ENCODE data around the gene TBX3.
A peak's percentile ranks its signal among the peaks of the same experiment; 100 is the strongest.

Gene TBX3

DNA sequence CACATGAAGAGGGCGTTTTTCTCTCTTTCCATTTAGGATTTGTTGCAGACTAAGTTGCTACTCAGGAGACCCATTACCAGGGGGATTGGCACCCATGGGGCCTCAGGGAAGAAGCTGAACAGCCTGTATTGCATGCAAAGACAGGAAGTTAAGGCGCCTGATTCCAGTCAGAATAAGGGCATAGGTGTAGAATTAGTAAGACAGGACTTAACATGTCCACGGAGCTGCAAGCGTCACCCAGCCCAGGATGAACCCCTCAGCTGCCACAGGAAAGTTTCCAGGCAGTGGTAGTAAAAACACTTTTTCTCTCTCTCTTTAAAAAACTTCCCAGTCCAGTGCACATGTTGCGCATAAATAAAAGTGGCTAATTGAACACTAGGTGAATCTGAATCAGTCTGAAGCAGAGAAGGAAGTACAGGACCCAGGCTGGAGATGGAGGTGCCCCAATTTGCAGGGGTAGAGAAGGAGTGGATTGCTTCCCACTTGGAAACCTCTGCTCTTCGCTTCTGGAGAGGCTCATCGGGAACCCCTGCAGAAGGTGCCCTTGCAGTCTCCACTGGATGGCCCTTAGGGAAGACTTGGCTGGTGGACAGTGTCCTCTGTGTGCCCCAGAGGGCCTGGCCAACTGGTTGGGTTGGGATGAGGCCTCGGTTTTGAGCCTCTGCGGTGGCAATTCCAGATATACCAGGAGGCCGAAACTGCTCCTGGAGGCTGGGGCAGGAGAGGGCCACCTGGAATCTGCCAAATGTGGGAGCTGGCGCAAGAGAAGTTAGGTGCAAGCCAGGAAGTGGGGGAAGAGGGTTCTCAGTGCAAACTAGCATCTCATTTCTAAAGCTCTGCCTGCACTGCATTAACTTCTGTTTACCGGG is 10.7 kb upstream of the TBX3 start:
- H3K27me3 ChIP-seq (ENCODE audit: control insufficient read depth in 1 of 2, insufficient read depth in 2 of 2, low read length in 2 of 2) = peaks cover 97% of the 10 kb centered on the region in 2 donors
- no peak overlapping the region for H3K4me3 ChIP-seq (ENCODE audit: low read depth in 1 of 2, low read length in 2 of 2)
- no peaks in the 10 kb centered on the region for H3K9me3 ChIP-seq (ENCODE audit: low read length)
- no peaks in the 10 kb centered on the region for H3K36me3 ChIP-seq (ENCODE audit: insufficient read depth, low read length)
- no peak overlapping the region for H3K27ac ChIP-seq (ENCODE audit: low read depth, low read length)
- H3K4me1 ChIP-seq (ENCODE audit: insufficient read depth, low read length) = peaks cover 21% of the 10 kb centered on the region
- H3K9ac ChIP-seq (ENCODE audit: low read length) = no peak overlapping the region

DNA sequence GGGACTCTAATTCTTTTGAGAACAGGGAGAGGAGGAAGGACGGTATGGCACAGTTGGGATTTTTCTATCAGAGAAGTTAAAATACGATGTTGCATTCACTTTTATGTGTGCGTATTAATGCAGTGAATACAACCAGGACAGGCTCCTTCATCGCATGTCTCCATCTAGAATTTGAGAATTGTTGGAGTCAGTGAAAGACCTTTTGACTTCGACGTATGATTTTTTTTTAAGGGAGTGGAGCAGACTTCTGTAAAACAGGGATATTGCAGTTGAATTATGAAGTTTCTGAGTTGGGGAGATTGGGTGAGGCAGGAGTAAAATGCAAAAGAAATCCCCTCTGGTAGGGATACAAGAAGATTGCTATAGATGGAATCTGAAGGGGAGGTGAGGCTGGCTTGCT is 9.6 kb upstream of the TBX3 start:
- no peaks in the 10 kb centered on the region for H3K9me3 ChIP-seq (ENCODE audit: low read length)
- H3K9ac ChIP-seq (ENCODE audit: low read length) = no peak overlapping the region
- no peaks in the 10 kb centered on the region for H3K36me3 ChIP-seq (ENCODE audit: insufficient read depth, low read length)
- peaks cover 95 to 97% of the 10 kb centered on the region in 2 donors for H3K27me3 ChIP-seq (ENCODE audit: control insufficient read depth in 1 of 2, insufficient read depth in 2 of 2, low read length in 2 of 2)
- H3K27ac ChIP-seq (ENCODE audit: low read depth, low read length) = no peak overlapping the region
- peaks cover 21% of the 10 kb centered on the region for H3K4me1 ChIP-seq (ENCODE audit: insufficient read depth, low read length)
- H3K4me3 ChIP-seq (ENCODE audit: low read depth in 1 of 2, low read length in 2 of 2) = no peak overlapping the region

GRCh38 chr12:114693059-114693531 is 9.1 kb upstream of the TBX3 start:
- no peaks in the 10 kb centered on the region for H3K9me3 ChIP-seq (ENCODE audit: low read length)
- H3K4me1 ChIP-seq (ENCODE audit: insufficient read depth, low read length) = peaks cover 18% of the 10 kb centered on the region
- H3K9ac ChIP-seq (ENCODE audit: low read length) = no peak overlapping the region
- H3K4me3 ChIP-seq (ENCODE audit: low read depth in 1 of 2, low read length in 2 of 2) = peak overlapping the region; percentile 33 to 36
- no peaks in the 10 kb centered on the region for H3K36me3 ChIP-seq (ENCODE audit: insufficient read depth, low read length)
- no peak overlapping the region for H3K27ac ChIP-seq (ENCODE audit: low read depth, low read length)
- H3K27me3 ChIP-seq (ENCODE audit: control insufficient read depth in 1 of 2, insufficient read depth in 2 of 2, low read length in 2 of 2) = peaks cover 95 to 97% of the 10 kb centered on the region in 2 donors

- H3K27me3 ChIP-seq (ENCODE audit: control insufficient read depth in 1 of 2, insufficient read depth in 2 of 2, low read length in 2 of 2) = peaks cover 95 to 98% of the 10 kb centered on the region in 2 donors
- no peaks in the 10 kb centered on the region for H3K9me3 ChIP-seq (ENCODE audit: low read length)
- H3K4me1 ChIP-seq (ENCODE audit: insufficient read depth, low read length) = peaks cover 14% of the 10 kb centered on the region
- no peak overlapping the region for H3K27ac ChIP-seq (ENCODE audit: low read depth, low read length)
- H3K36me3 ChIP-seq (ENCODE audit: insufficient read depth, low read length) = no peaks in the 10 kb centered on the region
- H3K9ac ChIP-seq (ENCODE audit: low read length) = no peak overlapping the region
- H3K4me3 ChIP-seq (ENCODE audit: low read depth in 1 of 2, low read length in 2 of 2) = peak overlapping the region; percentile 33 to 36
These were observed 8.4 kb upstream of the TBX3 start for GRCh38 chr12:114692186-114693058.

GRCh38 chr12:114691763-114692185 is 7.8 kb upstream of the TBX3 start:
- Histone ChIP-seq H3K9me3 (ENCODE audit: low read length) (no peaks in the 10 kb centered on the region), H3K4me1 (ENCODE audit: insufficient read depth, low read length) (peaks cover 14% of the 10 kb centered on the region), H3K27me3 (ENCODE audit: control insufficient read depth in 1 of 2, insufficient read depth in 2 of 2, low read length in 2 of 2) (peaks cover 95 to 98% of the 10 kb centered on the region in 2 donors), H3K36me3 (ENCODE audit: insufficient read depth, low read length) (no peaks in the 10 kb centered on the region), H3K9ac (ENCODE audit: low read length) (no peak overlapping the region), H3K4me3 (ENCODE audit: low read depth in 1 of 2, low read length in 2 of 2) (no peak overlapping the region), H3K27ac (ENCODE audit: low read depth, low read length) (no peak overlapping the region)

- no peak overlapping the region for H3K4me3 ChIP-seq (ENCODE audit: low read depth in 1 of 2, low read length in 2 of 2)
- H3K9me3 ChIP-seq (ENCODE audit: low read length) = no peaks in the 10 kb centered on the region
- H3K27me3 ChIP-seq (ENCODE audit: control insufficient read depth in 1 of 2, insufficient read depth in 2 of 2, low read length in 2 of 2) = peaks cover 95 to 98% of the 10 kb centered on the region in 2 donors
- H3K36me3 ChIP-seq (ENCODE audit: insufficient read depth, low read length) = no peaks in the 10 kb centered on the region
- no peak overlapping the region for H3K27ac ChIP-seq (ENCODE audit: low read depth, low read length)
- no peak overlapping the region for H3K9ac ChIP-seq (ENCODE audit: low read length)
- peaks cover 14% of the 10 kb centered on the region for H3K4me1 ChIP-seq (ENCODE audit: insufficient read depth, low read length)
These were observed 7.2 kb upstream of the TBX3 start for GRCh38 chr12:114691196-114691595.

GRCh38 chr12:114690267-114691135 is 6.5 kb upstream of the TBX3 start:
- Histone ChIP-seq H3K4me1 (ENCODE audit: insufficient read depth, low read length) (peaks cover 15% of the 10 kb centered on the region), H3K36me3 (ENCODE audit: insufficient read depth, low read length) (no peaks in the 10 kb centered on the region), H3K9ac (ENCODE audit: low read length) (no peak overlapping the region), H3K4me3 (ENCODE audit: low read depth in 1 of 2, low read length in 2 of 2) (no peak overlapping the region), H3K27me3 (ENCODE audit: control insufficient read depth in 1 of 2, insufficient read depth in 2 of 2, low read length in 2 of 2) (peaks cover 95 to 98% of the 10 kb centered on the region in 2 donors), H3K27ac (ENCODE audit: low read depth, low read length) (no peak overlapping the region), H3K9me3 (ENCODE audit: low read length) (no peaks in the 10 kb centered on the region)

DNA sequence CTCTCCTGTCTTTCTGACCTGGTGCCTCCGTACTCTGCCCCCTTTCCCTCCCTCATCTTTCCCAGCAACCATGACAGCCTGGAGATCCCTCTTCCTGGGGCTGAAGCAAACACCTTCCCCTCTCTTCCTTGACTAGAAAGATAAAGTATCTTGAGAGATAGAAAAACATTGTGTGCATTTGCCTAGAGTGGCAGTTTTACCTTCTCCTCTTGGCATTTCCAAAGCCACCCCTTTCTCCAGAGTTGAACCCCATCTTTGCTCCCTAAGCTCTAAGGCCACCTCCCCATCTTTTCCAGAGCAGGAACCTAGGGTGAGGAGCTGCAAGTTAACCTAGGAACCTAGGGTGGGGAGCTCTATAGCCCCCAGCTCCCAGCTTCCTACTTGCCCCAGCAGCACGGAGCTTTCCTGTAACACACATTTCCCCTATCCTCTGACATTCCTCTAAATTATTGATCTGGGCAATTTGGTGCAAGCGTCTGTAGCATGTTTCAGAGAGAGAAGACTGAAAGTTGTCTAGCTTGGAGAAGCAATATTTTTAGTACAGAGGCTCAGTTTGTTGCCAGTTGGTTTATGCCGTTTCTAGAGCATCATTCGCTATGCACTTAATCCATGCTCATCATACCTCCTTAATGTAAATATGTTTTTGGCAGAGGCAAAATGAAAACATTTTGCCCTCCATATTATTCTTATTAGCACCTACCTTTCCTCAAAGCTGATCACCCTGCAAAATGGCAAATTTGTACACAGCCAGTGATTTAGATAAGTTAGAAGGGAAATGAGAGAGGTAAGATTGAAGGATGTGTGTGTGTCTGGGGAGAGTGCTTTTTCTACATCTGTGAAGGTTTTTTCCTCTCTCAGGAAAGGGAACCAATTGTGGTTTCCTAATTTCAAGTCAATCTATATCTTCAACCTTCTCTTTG is 5.4 kb upstream of the TBX3 start:
- Histone ChIP-seq H3K4me1 (ENCODE audit: insufficient read depth, low read length) (peaks cover 24% of the 10 kb centered on the region), H3K4me3 (ENCODE audit: low read depth in 1 of 2, low read length in 2 of 2) (no peak overlapping the region), H3K27ac (ENCODE audit: low read depth, low read length) (no peak overlapping the region), H3K36me3 (ENCODE audit: insufficient read depth, low read length) (no peaks in the 10 kb centered on the region), H3K27me3 (ENCODE audit: control insufficient read depth in 1 of 2, insufficient read depth in 2 of 2, low read length in 2 of 2) (peaks cover 88 to 96% of the 10 kb centered on the region in 2 donors), H3K9ac (ENCODE audit: low read length) (no peak overlapping the region), H3K9me3 (ENCODE audit: low read length) (no peaks in the 10 kb centered on the region)

GRCh38 chr12:114688256-114688845 is 4.4 kb upstream of the TBX3 start:
- Histone ChIP-seq H3K4me1 (ENCODE audit: insufficient read depth, low read length) (peaks cover 24% of the 10 kb centered on the region), H3K27me3 (ENCODE audit: control insufficient read depth in 1 of 2, insufficient read depth in 2 of 2, low read length in 2 of 2) (peaks cover 79 to 86% of the 10 kb centered on the region in 2 donors), H3K36me3 (ENCODE audit: insufficient read depth, low read length) (no peaks in the 10 kb centered on the region), H3K9ac (ENCODE audit: low read length) (no peak overlapping the region), H3K4me3 (ENCODE audit: low read depth in 1 of 2, low read length in 2 of 2) (no peak overlapping the region), H3K27ac (ENCODE audit: low read depth, low read length) (no peak overlapping the region), H3K9me3 (ENCODE audit: low read length) (no peaks in the 10 kb centered on the region)

DNA sequence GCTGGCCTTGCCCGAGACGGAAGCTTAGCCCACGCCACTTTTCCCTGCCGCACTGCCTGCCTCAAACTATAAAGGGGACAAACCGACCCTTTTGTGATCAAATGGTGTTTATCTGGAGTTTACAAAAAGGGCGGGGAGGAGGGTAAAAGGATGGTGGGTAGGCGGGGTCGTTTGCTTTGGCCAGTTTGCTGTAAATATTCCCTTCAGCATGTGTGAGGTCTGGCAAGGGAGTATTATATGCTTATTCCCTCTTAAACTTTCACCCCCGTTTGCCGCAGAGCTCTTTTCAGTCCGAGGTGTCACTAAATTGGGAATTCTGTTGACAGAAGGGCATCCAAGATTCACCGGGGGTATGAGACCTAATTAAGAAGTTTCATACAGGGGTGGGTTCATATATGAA is 3.8 kb upstream of the TBX3 start:
- Histone ChIP-seq H3K4me3 (ENCODE audit: low read depth in 1 of 2, low read length in 2 of 2) (no peak overlapping the region), H3K4me1 (ENCODE audit: insufficient read depth, low read length) (peaks cover 19% of the 10 kb centered on the region), H3K9me3 (ENCODE audit: low read length) (no peaks in the 10 kb centered on the region), H3K9ac (ENCODE audit: low read length) (no peak overlapping the region), H3K36me3 (ENCODE audit: insufficient read depth, low read length) (no peaks in the 10 kb centered on the region), H3K27me3 (ENCODE audit: control insufficient read depth in 1 of 2, insufficient read depth in 2 of 2, low read length in 2 of 2) (peaks cover 74 to 81% of the 10 kb centered on the region in 2 donors), H3K27ac (ENCODE audit: low read depth, low read length) (no peak overlapping the region)

Measured in muscle layer of colon (tissue), 2 donors.